Measurements from ENCODE around the gene ORM1. TPM values are rescaled to one million over a fixed set of nuclear protein-coding genes. Genes with fewer than 3 reads are reported as not detected.

Gene ORM1
- total RNA-seq, 1 experiment from 2014 or later = not detected

GRCh38 chr9:114362394-114362793, 39.5 kb downstream of the ORM1 start:
- no peak for DNase-seq (ENCODE audit: low read depth)

- DNase-seq (ENCODE audit: low read depth) = no peak
Observed at GRCh38 chr9:114363424-114363823, 40.5 kb downstream of the ORM1 start.

GRCh38 chr9:114364134-114365041, 41.5 kb downstream of the ORM1 start:
- peak; percentile 66 for DNase-seq (ENCODE audit: low read depth)

- DNase-seq (ENCODE audit: low read depth) = no peak
Observed at GRCh38 chr9:114365194-114365593, 42.3 kb downstream of the ORM1 start.

- DNase-seq (ENCODE audit: low read depth) = peak; percentile 88
Observed at GRCh38 chr9:114366334-114367128, 43.6 kb downstream of the ORM1 start.

- DNase-seq (ENCODE audit: low read depth) = no peak
Observed at GRCh38 chr9:114367366-114367765, 44.5 kb downstream of the ORM1 start.

- DNase-seq (ENCODE audit: low read depth) = no peak
Observed at GRCh38 chr9:114367772-114368569, 45.1 kb downstream of the ORM1 start.

- DNase-seq (ENCODE audit: low read depth) = no peak
Observed at GRCh38 chr9:114369216-114370130, 46.6 kb downstream of the ORM1 start.

GRCh38 chr9:114370251-114370967, 47.5 kb downstream of the ORM1 start:
- DNase-seq (ENCODE audit: low read depth) = no peak

GRCh38 chr9:114370968-114371320, 48.0 kb downstream of the ORM1 start:
- no peak for DNase-seq (ENCODE audit: low read depth)

- no peak for DNase-seq (ENCODE audit: low read depth)
Observed at GRCh38 chr9:114371343-114371944, 48.5 kb downstream of the ORM1 start.

- DNase-seq (ENCODE audit: low read depth) = peak; percentile 70
Observed at GRCh38 chr9:114371973-114372917, 49.3 kb downstream of the ORM1 start.

GRCh38 chr9:114372921-114373448, 50.1 kb downstream of the ORM1 start:
- DNase-seq (ENCODE audit: low read depth) = peak; percentile 53

- DNase-seq (ENCODE audit: low read depth) = no peak
Observed at GRCh38 chr9:114373960-114374730, 51.2 kb downstream of the ORM1 start.

- DNase-seq (ENCODE audit: low read depth) = no peak
Observed at GRCh38 chr9:114374936-114375335, 52.0 kb downstream of the ORM1 start.

- no peak for DNase-seq (ENCODE audit: low read depth)
Observed at GRCh38 chr9:114375386-114376175, 52.7 kb downstream of the ORM1 start.

Measured in HT1080 (cell line).